Activated gamma-delta T cell (primary cell): ENCODE measurements around the gene PPT1.

ENCODE experiments used
- DNase-seq: peaks from one replicate; lab custom pipeline; 2025; lab: John Stamatoyannopoulos, UW

PPT1 gene

GRCh38 chr1:40030528-40031135 is 66.4 kb downstream of the PPT1 start:
- DNase-seq: no peak

- no peak for DNase-seq
Observed at GRCh38 chr1:40029608-40030007, 67.4 kb downstream of the PPT1 start.

- no peak for DNase-seq
Observed at GRCh38 chr1:40027647-40028046, 69.4 kb downstream of the PPT1 start.

GRCh38 chr1:40024671-40025070 is 72.4 kb downstream of the PPT1 start:
- DNase-seq: no peak

GRCh38 chr1:40023379-40023944 is 73.6 kb downstream of the PPT1 start:
- no peak for DNase-seq
